GM21423 (cell line): ENCODE results near the gene TAF4.
"Not testable (repeated sequence)": the region's sequence is repeated elsewhere in the genome, so short reads cannot be mapped to it uniquely, and the experiment has no call there.

Experiments
- ATAC-seq: cut with Tn5 transposase; IDR thresholded peaks from one replicate; pipeline ENCODE4 v1.9.1; 2021; ENCODE audit warnings: mild to moderate bottlenecking, moderate library complexity; ENCODE audit not compliant: unreplicated experiment

Gene TAF4

GRCh38 chr20:62009322-62009721 lies 56.4 kb downstream of the TAF4 start:
- ATAC-seq: no peak

DNA sequence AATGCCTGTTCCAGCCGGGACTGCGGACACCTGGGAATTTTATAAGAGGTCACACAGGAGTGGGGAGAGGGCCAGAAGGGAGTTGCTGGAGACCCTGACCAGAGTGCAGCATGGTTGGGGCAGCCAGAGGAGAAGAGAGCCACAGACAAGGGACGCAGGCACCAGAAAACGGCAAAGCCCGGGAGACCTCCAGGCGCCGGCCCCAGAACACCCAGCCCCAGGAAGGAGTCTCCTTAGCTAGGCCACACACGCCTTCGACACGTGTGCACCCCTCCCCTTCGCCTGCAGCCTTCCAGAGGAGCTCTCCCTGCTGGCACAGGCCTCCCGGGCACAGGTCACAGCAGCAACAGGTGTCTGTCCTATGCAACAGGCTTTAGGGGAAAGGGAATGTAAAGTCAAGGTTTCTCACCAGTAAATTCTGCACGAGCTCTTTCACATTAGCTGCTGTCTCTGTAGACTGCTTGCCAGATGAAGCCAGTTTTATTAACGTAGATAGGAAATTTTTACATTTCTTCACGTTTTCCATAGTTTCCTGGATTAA lies 57.0 kb downstream of the TAF4 start:
- ATAC-seq: no peak

GRCh38 chr20:62007127-62007647 lies 58.5 kb downstream of the TAF4 start:
- ATAC-seq: no peak

GRCh38 chr20:62006482-62006881 lies 59.2 kb downstream of the TAF4 start:
- no peak for ATAC-seq

DNA sequence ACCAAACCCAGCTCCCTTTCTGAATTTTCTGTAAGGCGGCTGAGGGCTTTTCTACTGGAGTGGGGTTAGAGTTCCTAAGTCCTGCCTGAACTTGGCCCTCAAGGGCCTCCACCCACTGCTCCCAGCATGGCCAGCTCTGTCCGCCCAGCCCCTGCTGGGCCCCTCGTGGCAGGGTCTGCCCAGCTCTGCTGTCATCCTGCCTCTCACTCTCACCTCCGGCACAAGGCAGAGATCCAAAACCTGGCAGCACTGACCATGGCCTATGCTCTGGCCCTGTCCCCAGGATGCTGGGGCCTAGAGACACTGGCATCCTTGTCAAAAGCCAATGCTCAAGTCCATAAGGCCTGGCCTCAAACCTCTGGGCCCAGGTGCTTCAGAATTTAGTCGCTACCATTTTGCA lies 61.1 kb downstream of the TAF4 start:
- ATAC-seq: no peak

DNA sequence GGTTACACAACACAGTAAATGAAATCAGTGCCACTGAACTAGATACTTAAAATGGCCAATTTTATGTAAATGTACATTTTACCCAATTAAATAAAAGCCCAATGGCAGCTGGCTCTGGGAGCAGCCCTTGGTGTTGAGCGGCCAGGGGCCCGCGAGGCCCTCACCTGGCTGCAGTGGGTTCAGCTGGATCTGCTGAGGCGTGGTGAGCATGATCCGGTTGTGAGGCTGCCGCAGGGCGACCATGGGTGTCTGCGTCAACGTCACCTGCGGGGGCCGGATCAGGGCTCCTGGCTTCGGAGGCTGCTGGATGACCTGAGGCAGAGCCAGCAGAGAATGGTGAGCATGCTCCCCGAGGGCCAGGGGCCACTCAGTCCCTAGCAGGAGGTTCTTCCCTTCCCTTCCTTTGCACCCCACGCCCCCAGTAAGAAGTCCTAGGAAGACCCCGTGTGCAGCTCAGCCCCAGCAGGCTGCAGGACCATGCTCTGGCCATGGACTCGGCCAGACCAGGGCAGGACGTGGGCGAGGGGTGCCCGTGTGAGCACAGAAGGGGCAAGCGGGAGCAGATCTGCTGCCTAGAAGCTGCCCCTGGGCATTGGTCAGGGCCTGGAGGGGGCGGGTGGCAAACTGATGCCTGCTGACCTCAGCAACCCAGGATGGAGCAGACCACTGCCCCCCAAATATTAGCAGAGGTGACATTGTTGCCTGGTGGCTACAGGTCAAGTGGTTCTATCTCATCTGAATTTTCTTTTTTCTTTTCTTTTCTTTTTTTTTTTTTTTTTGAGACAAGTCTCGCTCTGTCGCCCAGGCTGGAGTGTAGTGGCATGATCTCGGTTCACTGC lies 61.9 kb downstream of the TAF4 start:
- ATAC-seq: no peak

DNA sequence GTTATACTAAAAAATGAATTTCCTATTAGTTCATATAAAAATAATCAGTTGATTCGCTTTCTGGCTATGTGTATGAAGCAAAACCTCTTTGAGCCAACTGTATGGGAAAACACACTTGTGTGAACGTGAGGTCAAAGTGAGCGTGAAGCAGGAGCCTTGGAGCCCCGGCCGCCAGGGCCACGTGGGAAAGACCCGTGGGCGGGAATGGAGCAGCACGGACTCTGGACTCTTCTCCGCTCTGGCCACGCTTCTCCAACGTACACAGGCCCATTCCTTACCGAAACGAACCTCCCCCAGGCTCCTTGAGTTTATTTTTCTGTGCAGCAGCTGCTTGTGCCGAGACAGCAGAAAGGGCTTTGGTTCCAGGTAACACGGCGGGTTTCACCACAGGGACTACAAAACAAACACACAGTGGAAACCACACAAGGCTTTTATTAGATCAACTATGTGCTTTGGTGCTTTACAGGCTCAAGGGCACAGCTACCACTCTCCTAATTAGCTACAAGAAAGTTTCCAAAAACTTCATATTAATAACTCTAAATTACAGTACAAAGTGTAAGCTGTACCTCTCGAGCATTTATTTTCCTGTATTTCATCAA lies 62.7 kb downstream of the TAF4 start:
- ATAC-seq: no peak

DNA sequence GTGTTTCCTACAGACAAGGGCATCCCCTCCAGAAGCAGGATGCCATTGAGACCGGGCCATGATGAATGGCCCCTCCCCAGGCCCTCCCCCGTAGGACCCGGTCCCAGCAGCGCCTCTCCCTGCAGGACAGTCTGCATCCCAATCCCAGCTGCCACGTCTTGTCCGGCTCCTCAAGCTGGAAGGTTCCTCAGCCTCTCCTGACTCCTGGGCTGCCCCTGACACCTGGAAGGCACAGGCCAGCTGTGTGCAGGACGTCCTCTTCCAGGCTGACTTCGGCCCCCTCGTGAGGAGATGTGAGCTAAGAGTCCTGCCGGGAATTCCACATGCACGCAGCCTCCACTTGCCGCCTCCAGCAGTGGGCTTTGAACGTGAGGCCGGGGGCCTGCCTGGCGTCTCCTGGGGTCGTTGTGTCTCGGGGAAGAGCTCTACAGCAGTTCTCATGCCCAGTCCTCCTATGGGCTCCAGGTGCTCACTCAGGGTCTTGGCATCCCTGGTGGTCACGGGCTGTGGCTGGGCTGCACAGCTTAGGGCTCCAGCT lies 64.4 kb downstream of the TAF4 start:
- no peak for ATAC-seq

GRCh38 chr20:61998343-61999121 lies 67.1 kb downstream of the TAF4 start:
- ATAC-seq: no peak

- ATAC-seq: no peak
These were observed 67.8 kb downstream of the TAF4 start for GRCh38 chr20:61997891-61998290.

- ATAC-seq: no peak
These were observed 68.3 kb downstream of the TAF4 start for GRCh38 chr20:61997372-61997771.

DNA sequence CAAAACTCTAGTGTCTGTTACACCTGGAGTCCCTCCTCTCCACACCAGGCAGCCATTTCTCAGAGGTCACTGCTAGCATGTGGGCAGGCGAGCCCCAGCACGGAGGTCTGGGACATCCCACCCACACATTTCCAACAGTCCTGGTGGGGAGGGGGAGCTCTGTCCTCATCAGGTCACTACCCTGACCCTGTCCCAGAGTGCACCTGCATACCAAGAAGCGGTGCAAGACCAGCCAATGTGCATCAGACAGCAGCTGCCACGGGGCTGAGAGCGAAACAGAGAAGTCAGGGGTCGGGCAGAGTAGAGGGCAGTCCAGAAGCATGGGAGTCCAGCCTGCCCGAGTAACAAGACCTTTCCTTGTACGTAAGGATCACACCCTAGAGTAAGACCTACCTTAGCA lies 71.1 kb downstream of the TAF4 start:
- no peak for ATAC-seq

DNA sequence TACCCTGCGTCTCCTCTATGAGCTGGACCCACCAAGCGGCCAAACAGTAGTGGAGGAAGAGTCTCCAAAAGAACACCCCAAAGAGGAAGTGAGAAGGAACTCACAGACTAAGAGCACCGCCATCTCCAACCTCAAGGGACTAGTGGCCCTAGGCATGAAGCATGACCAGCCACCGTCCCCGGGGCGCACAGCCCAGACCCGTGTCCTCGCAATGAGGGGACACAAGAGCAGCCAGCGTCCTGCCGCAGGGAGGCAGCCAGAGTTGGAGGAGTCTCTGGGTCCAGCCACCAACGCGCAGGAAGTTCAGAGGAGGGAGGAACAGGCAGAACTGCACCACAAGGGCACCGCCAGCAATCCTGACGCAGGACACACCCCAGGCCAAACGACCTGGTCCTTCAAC lies 72.6 kb downstream of the TAF4 start:
- ATAC-seq: no peak

- no peak for ATAC-seq
These were observed 74.2 kb downstream of the TAF4 start for GRCh38 chr20:61991476-61991875.

- ATAC-seq: no peak
These were observed 75.2 kb downstream of the TAF4 start for GRCh38 chr20:61990484-61990883.

DNA sequence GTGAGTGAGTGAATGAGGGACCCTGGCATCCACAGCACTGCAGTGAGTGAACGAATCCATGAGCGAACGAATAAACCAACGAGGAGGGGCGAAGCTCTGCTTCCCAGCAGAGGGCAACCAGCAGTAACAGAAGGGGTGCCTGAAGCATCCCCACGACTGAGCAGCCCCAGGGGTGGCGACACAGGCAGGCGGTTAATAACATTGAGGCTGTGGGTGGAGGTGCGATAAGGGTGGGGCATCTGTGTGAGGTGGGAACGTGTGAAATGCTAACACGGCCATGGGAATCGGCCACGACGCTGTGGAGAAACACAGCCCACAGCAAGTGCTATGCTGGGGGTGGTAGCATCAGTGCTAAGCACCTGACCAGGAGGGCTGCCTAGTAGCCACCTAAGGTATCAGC lies 75.9 kb downstream of the TAF4 start:
- no peak for ATAC-seq

- no peak for ATAC-seq
These were observed 77.0 kb downstream of the TAF4 start for GRCh38 chr20:61988665-61989064.

- no peak for ATAC-seq
These were observed 78.8 kb downstream of the TAF4 start for GRCh38 chr20:61986762-61987321.

GRCh38 chr20:61985096-61985495 lies 80.6 kb downstream of the TAF4 start:
- no peak for ATAC-seq

GRCh38 chr20:61984431-61984830 lies 81.2 kb downstream of the TAF4 start:
- not testable (repeated sequence) for ATAC-seq

- ATAC-seq: no peak
These were observed 81.7 kb downstream of the TAF4 start for GRCh38 chr20:61983965-61984364.
